Activated CD8-positive, alpha-beta memory T cell treated with anti-CD3 and anti-CD28 coated beads, Interleukin-2, amount 10 ng/mL, durations not matched to agents 7 days and 5 days (primary cell): Measurements from ENCODE around the gene FAM193A. TPM values are rescaled to one million over a fixed set of nuclear protein-coding genes. Genes with fewer than 3 reads are reported as not detected.
A peak's percentile ranks its signal among the peaks of the same experiment; 100 is the strongest.
"Not testable (repeated sequence)": the region's sequence is repeated elsewhere in the genome, so short reads cannot be mapped to it uniquely, and the experiment has no call there.

Source experiments
- ATAC-seq: fragments of 150-1000 bp; cut with Tn5 transposase; one replicate; pipeline ENCODE4 v1.10.0; 2021; ENCODE audit warnings: moderate library complexity
- CTCF ChIA-PET: fragments of 350-600 bp; sonication (Branson Sonifier 250); formaldehyde crosslinking; loops from one replicate; lab custom pipeline; 2021; ENCODE audit warnings: antibody characterized with exemption; lab: Charles Lee
- DNase-seq: peaks from one replicate; pipeline ENCODE4 v3.0.0-alpha.2; 2020
- H3K27ac Mint-ChIP-seq: one replicate; pipeline ENCODE4 v1.8.0; 2021; ENCODE audit warnings: mild to moderate bottlenecking, mixed read lengths
- H3K27me3 Mint-ChIP-seq: one replicate; pipeline ENCODE4 v1.8.0; 2021; ENCODE audit warnings: mixed read lengths
- H3K36me3 Mint-ChIP-seq: one replicate; pipeline ENCODE4 v1.8.0; 2021; ENCODE audit warnings: mild to moderate bottlenecking, mixed read lengths
- H3K4me1 Mint-ChIP-seq: one replicate; pipeline ENCODE4 v1.8.0; 2021; ENCODE audit warnings: mixed read lengths
- H3K4me3 Mint-ChIP-seq: one replicate; pipeline ENCODE4 v1.8.0; 2021; ENCODE audit warnings: mild to moderate bottlenecking, moderate library complexity, mixed read lengths
- H3K9me3 Mint-ChIP-seq: one replicate; pipeline ENCODE4 v1.8.0; 2022; ENCODE audit warnings: low read depth, mixed read lengths
- total RNA-seq, 2 experiments: library from RNA; stranded (reverse); gene quantifications; one replicate each; pipeline ENCODE4 v1.2.3, GENCODE V29; 2021

The FAM193A gene
- total RNA-seq, 2 experiments from 2014 or later: 30.0 to 37.9 TPM

DNA sequence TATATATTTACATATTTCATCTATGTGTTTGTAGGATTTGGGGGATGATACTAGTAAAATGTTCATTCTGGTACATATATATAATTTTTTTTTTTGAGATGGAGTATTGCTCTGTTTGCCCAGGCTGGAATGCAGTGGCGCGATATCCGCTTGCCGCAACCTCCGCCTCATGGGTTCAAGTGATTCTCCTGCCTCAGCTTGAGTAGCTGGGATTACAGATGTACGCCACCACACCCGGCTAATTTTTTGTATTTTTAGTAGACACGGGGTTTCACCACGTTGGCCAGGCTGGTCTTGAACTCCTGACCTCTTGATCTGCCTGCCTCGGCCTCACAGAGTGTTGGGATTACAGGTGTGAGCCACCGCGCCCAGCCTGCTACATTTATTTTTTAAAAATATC, 55.6 kb downstream of the FAM193A start:
- H3K36me3 Mint-ChIP-seq, H3K4me3 Mint-ChIP-seq, H3K9me3 Mint-ChIP-seq, H3K27ac Mint-ChIP-seq, CTCF ChIA-PET, ATAC-seq, DNase-seq, H3K27me3 Mint-ChIP-seq: not testable (repeated sequence)
- H3K4me1 Mint-ChIP-seq: peaks cover 25% of the 10 kb centered on the region

DNA sequence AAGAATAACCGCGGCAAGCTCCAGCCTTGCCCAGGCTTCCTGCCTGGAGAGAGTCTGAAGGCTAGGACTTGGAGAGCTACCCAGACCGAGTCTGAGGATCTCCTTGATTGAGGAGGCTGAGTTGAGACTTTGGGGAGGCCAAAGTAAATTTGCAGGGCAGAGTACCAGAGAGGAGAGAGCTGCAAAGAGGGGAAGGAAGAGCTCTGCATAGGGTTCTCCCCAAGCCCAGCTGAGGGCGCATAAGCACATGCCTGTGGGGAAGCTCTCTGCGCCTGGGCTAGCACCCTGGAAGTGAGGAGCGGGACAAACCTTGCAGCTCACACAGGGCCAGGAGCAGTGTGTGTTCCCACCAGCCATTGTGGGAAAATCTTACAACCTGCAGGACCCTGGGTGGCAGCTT, 56.1 kb downstream of the FAM193A start:
- CTCF ChIA-PET: interaction anchor here (0.6 kb wide), 1 partner anchor 13 kb away, joined by 3 read pairs; no protein-coding TSS in a partner anchor

DNA sequence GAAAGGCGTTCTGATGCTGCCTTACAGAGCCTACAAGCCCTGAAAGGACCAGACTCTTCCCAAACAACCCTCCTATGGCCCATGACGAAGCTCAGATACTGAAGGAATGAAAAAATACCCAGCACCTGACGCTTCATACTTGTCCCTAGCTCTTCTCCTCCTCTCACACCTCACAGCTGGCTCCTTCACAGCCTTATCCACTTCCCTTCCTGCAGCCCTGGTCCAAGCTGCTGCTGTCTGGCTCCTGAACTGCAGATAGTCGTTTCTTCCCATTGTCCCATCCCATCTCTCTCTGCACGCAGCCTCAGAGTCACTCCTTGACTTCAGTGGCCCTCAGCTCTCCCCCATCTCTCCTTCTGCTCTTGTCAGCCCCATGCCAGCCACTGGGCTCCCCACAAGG, 56.6 kb downstream of the FAM193A start:
- ATAC-seq: no peak
- H3K27ac Mint-ChIP-seq: no peak overlapping the region
- H3K27me3 Mint-ChIP-seq: no peaks in the 10 kb centered on the region
- H3K4me3 Mint-ChIP-seq: no peak overlapping the region
- H3K9me3 Mint-ChIP-seq: no peaks in the 10 kb centered on the region
- CTCF ChIA-PET: interaction anchor here (0.6 kb wide), 1 partner anchor 13 kb away, joined by 3 read pairs; no protein-coding TSS in a partner anchor
- peaks cover 4% of the 10 kb centered on the region for H3K36me3 Mint-ChIP-seq
- H3K4me1 Mint-ChIP-seq: peaks cover 27% of the 10 kb centered on the region
- no peak for DNase-seq

More for the DNA sequence above, 56.1 kb downstream of the FAM193A start:
- ATAC-seq: no peak
- Mint-ChIP-seq H3K27me3 (no peaks in the 10 kb centered on the region), H3K9me3 (no peaks in the 10 kb centered on the region), H3K36me3 (peaks cover 2% of the 10 kb centered on the region), H3K4me1 (peaks cover 27% of the 10 kb centered on the region), H3K27ac (no peak overlapping the region), H3K4me3 (no peak overlapping the region)
- DNase-seq: no peak

DNA sequence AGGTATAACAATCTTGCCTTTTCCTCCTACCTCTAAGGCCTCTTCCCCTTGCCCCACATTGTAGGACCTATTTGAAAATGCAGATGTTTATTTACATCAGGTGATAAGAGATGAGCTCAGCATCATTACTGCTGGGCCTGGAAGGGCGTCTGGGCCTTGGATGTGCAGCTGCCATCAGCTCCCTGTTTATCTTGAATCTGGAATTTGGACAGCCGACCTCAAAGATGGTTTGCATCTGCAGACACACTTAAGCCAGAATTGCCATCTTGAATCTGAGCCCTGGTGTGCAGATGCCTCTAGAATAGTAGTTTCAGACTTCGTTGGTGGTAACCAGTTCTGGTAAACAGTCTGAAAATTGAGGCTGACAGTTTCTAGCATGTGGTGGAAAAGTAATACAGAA, 59.0 kb downstream of the FAM193A start:
- ATAC-seq (no peak), DNase-seq (no peak)
- CTCF ChIA-PET: no interaction called here
- no peak overlapping the region for H3K4me3 Mint-ChIP-seq
- H3K27ac Mint-ChIP-seq: no peak overlapping the region
- H3K36me3 Mint-ChIP-seq: peaks cover 4% of the 10 kb centered on the region
- no peaks in the 10 kb centered on the region for H3K27me3 Mint-ChIP-seq
- H3K9me3 Mint-ChIP-seq: no peaks in the 10 kb centered on the region
- peaks cover 40% of the 10 kb centered on the region for H3K4me1 Mint-ChIP-seq

DNA sequence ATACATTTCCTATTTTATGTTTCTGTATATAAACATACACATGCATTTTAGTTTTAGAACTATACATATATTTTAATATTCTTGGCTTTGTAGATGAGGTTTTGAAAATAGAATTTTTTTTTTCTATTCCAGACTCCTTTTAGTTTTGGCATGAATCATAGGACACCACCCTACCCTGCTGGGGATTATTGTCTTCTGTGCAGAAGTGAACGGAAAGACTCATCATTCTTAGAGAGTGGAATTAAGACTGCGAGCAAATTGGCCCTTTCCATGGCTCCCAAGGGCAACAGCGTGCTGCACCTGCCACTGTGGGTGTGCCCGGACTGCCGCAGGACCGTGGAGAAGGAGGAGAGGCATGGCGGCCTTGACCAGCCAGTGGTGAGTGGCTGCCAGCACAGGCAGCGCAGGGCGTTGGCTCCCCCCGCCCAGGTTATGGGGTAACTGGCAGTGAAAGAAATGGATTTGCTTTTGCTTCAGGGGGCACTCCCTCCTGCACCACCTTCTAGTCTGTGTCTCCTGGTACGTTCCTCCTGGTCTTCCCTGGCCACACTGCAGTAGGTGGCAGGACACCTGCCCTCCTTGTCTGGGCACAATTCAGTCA, 59.6 kb downstream of the FAM193A start:
- Mint-ChIP-seq H3K4me1 (peaks cover 36% of the 10 kb centered on the region), H3K27ac (no peak overlapping the region), H3K27me3 (no peaks in the 10 kb centered on the region), H3K9me3 (no peaks in the 10 kb centered on the region), H3K36me3 (peaks cover 5% of the 10 kb centered on the region), H3K4me3 (no peak overlapping the region)
- ATAC-seq (no peak), DNase-seq (no peak)
- CTCF ChIA-PET: no interaction called here

DNA sequence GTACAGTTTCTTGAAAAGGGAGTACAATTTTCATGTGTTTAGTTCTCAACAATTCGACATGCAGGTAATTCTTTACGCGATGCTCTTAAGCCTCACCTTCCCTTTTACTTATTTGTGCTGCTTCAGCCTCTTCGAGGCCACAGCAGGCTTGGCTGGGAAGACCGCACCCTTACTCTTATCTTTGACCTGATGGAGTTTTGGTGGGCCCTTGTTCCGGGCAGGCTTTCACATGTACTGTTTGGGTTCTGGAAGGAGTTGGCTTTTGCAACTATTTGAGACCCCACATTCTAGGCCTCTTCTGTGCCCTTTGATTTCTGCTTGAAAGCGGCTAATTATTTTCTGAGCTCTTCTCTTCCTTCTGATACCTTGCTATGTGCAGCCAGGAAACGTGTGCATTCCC, 60.2 kb downstream of the FAM193A start:
- no peaks in the 10 kb centered on the region for H3K9me3 Mint-ChIP-seq
- ATAC-seq: no peak
- CTCF ChIA-PET: no interaction called here

DNA sequence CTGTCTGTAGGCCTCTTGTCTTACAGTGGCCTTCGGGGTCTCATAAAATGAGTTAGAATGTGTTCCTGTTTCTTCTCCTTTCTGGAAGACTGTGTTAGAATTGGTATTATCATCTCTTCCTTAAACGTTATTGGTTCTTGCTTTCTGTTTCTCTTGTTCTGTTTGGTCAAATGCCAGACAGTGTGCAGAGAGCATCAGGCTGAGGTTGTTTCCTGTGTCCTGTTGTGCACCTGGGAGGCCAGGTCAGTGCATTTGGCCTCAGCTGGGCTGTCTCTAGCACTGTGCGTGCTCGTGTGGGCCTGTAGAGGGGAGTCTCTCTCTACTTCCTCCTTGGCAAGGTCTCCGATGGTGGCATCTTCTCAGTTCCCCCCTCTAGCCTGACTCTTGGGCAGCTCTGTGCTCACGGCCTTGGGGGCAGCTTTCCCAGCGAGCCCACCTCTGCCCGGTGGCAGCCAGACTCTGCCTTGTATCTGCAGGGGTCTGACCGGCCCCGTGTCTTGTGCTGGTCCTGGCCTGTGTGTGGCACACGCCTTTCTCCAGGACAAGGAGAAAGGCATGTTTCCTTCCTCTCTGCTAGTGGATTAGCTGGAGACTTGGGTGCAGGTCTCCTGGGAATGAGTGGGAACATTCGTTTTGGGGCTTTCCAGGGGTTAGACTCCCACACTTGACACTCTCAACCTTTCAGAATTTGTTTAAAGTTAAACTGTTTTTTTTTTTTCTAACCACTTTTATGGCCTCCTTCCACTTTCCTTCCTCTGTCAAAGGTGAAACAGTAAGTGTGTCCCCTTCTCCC, 62.3 kb downstream of the FAM193A start:
- DNase-seq (no peak), ATAC-seq (peak; percentile 55)
- H3K4me1 Mint-ChIP-seq: peaks cover 33% of the 10 kb centered on the region
- H3K4me3 Mint-ChIP-seq: no peak overlapping the region
- no peaks in the 10 kb centered on the region for H3K27me3 Mint-ChIP-seq
- H3K9me3 Mint-ChIP-seq: no peaks in the 10 kb centered on the region
- H3K27ac Mint-ChIP-seq: peak overlapping the region; percentile 21
- peaks cover 5% of the 10 kb centered on the region for H3K36me3 Mint-ChIP-seq
- CTCF ChIA-PET: no interaction called here

More for the DNA sequence above, 60.2 kb downstream of the FAM193A start:
- H3K4me1 Mint-ChIP-seq: peaks cover 33% of the 10 kb centered on the region
- peaks cover 5% of the 10 kb centered on the region for H3K36me3 Mint-ChIP-seq
- no peak overlapping the region for H3K4me3 Mint-ChIP-seq
- no peaks in the 10 kb centered on the region for H3K27me3 Mint-ChIP-seq
- no peak for DNase-seq
- no peak overlapping the region for H3K27ac Mint-ChIP-seq

DNA sequence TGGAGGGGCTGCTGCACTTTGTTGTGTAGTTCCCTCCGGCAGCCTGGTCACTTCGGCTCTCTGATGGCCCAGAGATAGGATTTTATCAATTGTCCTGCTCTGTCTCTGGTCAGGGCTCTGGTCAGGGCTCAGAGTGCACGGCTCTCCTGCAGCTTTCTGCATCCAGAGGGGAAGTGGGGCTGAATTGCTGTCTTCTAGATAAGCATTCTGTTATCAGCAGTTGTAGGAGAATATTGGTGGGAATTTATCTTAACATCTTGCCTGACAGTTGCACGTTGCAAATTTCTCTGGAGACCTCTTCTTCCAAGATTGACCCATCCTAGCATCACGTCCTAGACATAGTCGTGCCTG, 62.8 kb downstream of the FAM193A start:
- Mint-ChIP-seq H3K4me1 (peaks cover 33% of the 10 kb centered on the region), H3K27me3 (no peaks in the 10 kb centered on the region), H3K36me3 (peaks cover 5% of the 10 kb centered on the region), H3K4me3 (no peak overlapping the region), H3K27ac (peak overlapping the region; percentile 2), H3K9me3 (no peaks in the 10 kb centered on the region)
- DNase-seq (no peak), ATAC-seq (no peak)
- CTCF ChIA-PET: no interaction called here

DNA sequence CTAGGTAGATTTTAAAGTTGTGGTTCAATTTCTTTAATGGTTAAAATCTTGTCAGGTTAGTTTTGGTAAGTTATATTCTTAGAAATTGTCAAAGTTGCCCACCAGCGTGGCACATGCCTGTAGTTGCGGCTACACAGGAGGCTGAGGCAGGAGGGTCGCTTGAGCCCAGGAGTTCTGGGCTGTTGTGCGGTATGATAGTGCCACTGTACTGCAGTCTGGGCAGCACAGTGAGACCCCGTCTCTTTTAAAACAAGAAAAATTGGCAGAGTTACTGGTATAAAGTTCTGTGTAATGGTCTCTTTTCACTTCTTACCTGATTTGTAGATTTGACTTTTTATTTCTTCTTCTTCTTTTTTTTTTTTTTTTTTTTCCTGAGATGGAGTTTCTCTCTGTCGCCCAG, 64.4 kb downstream of the FAM193A start:
- ATAC-seq (no peak), DNase-seq (no peak)
- Mint-ChIP-seq H3K9me3 (no peaks in the 10 kb centered on the region), H3K36me3 (peaks cover 5% of the 10 kb centered on the region), H3K27ac (no peak overlapping the region), H3K27me3 (no peaks in the 10 kb centered on the region), H3K4me1 (peaks cover 31% of the 10 kb centered on the region), H3K4me3 (no peak overlapping the region)
- CTCF ChIA-PET: no interaction called here

DNA sequence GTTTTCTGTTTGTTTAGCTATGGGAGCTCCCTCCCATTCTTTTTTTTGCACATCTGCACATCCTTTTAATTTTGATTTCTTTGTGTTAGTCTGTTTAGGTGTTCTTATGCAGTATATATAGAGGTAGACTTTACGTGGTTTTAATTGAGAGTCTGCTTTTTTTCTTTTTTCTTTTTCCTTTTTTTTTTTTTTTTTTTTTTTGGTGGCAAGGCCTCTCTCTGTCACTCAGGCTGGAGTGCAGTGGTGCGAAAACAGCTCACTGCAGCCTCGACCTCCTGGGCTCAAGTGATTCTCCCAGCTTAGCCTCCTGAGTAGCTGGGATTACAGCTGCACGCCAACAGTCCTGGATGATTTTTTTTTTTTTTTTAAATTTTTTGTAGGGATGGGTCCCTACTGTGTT, 68.2 kb downstream of the FAM193A start:
- no peaks in the 10 kb centered on the region for H3K27me3 Mint-ChIP-seq
- peaks cover 3% of the 10 kb centered on the region for H3K36me3 Mint-ChIP-seq
- H3K27ac Mint-ChIP-seq: no peak overlapping the region
- H3K9me3 Mint-ChIP-seq: no peaks in the 10 kb centered on the region
- CTCF ChIA-PET: no interaction called here
- DNase-seq (no peak), ATAC-seq (no peak)
- H3K4me1 Mint-ChIP-seq: peaks cover 11% of the 10 kb centered on the region
- H3K4me3 Mint-ChIP-seq: no peak overlapping the region

DNA sequence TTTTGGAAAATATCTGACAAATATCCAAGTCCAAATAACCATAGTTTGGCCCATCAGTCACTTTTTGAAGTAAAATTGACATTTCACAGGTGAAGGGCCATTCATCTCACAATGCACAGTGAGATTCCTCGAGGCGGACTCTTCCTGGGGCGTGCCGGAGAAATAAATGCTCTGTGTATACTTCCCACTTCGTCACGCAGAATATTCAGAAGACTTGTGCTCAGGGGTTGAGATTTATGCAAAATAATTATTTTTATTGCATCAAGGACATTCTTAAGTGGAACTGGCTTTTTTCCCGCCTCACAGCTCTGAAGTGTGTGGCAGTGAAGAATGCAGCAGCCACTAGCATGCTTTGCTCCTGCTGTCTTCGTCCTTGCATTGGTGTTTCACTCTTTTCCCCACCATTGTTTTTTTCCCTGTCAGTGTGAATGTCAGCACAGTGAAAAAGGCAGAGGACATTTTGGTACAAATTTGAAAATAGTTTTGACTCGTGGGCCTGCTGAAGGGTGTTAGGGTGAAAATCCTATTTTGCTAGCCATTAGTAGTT, 70.6 kb downstream of the FAM193A start:
- no peaks in the 10 kb centered on the region for H3K9me3 Mint-ChIP-seq
- ATAC-seq (no peak), DNase-seq (no peak)
- peaks cover 3% of the 10 kb centered on the region for H3K36me3 Mint-ChIP-seq
- no peak overlapping the region for H3K4me3 Mint-ChIP-seq
- no peaks in the 10 kb centered on the region for H3K27me3 Mint-ChIP-seq
- peaks cover 3% of the 10 kb centered on the region for H3K4me1 Mint-ChIP-seq
- CTCF ChIA-PET: interaction anchor here (1.7 kb wide), 1 partner anchor 12 kb away, joined by 4 read pairs; no protein-coding TSS in a partner anchor
- no peak overlapping the region for H3K27ac Mint-ChIP-seq

DNA sequence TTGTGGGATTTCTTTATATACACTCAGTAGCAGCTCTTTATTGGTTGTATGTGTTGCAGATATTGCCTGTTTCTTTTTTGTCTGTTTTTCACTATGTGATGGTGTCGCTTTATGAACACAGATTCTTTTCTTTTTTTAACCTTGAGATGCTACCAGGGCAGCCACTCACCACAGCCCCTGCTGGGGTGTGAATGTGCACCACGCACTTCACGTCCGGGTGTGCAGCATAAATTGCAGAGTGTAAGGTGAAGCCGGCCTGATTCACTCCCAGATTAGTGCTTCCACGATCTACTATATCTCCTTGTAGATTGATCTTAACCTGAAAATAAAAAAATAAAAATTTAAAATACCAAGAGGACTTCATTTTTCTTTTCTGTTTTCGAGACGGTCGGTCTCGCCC, 71.4 kb downstream of the FAM193A start:
- CTCF ChIA-PET: interaction anchor here (1.7 kb wide), 1 partner anchor 11 kb away, joined by 4 read pairs; no protein-coding TSS in a partner anchor
- Mint-ChIP-seq H3K36me3 (peaks cover 3% of the 10 kb centered on the region), H3K4me3 (no peak overlapping the region), H3K4me1 (peaks cover 3% of the 10 kb centered on the region), H3K27me3 (no peaks in the 10 kb centered on the region), H3K27ac (no peak overlapping the region), H3K9me3 (no peaks in the 10 kb centered on the region)
- no peak for DNase-seq
- no peak for ATAC-seq

DNA sequence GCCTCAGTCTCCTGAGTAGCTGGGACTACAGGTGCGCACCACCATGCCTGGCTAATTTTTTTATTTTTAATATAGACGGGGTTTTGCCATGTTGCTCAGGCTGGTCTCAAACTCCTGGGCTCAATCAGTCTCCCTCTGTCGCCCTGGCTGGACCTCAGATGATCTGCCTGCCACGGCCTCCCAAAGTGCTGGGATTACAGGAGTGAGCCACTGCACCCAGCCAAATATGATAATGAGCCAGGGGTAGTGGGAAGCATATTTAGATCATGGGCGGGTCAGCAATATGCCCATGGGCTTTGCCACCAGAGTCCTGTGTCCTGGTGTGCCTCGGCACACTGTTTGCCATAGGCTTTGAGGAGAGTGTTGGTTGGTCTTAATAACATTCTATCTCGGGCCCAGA, 71.8 kb downstream of the FAM193A start:
- H3K36me3 Mint-ChIP-seq: peaks cover 3% of the 10 kb centered on the region

DNA sequence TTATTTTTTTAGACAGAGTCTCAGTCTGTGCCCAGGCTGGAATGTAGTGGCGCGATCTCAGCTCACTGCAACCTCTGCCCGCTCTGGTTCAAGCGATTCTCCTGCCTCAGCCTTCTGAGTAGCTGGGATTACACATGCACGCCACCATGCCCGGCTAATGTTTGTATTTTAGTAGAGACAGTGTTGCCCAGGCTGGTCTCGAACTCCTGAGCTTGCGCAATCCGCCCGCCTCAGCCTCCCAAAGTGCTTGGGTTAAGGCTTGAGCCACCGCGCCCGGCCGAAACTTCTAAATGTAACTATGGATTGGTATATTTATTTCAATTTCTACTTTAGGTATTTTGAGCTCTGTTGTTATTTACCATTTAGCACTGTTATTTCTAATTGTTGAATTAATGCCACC, 79.4 kb downstream of the FAM193A start:
- Mint-ChIP-seq H3K9me3 (no peaks in the 10 kb centered on the region), H3K27me3 (no peaks in the 10 kb centered on the region), H3K27ac (no peak overlapping the region), H3K4me3 (no peak overlapping the region), H3K36me3 (peaks cover 5% of the 10 kb centered on the region), H3K4me1 (peaks cover 4% of the 10 kb centered on the region)
- no peak for ATAC-seq
- DNase-seq: no peak
- CTCF ChIA-PET: no interaction called here

More for the DNA sequence above, 71.8 kb downstream of the FAM193A start:
- DNase-seq (no peak), ATAC-seq (no peak)
- Mint-ChIP-seq H3K27ac (no peak overlapping the region), H3K27me3 (no peaks in the 10 kb centered on the region), H3K9me3 (no peaks in the 10 kb centered on the region), H3K4me1 (peaks cover 3% of the 10 kb centered on the region), H3K4me3 (no peak overlapping the region)
- CTCF ChIA-PET: interaction anchor here (0.9 kb wide), 1 partner anchor 388 kb away, joined by 3 read pairs; no protein-coding TSS in a partner anchor
